HCT116 (cell line): Measurements from ENCODE around the gene THRAP3. TPM values are rescaled to one million over a fixed set of nuclear protein-coding genes. Genes with fewer than 3 reads are reported as not detected.

Experiments used
- ATAC-seq: fragments of 200-7000 bp; cut with Tn5 transposase; 2 replicates; pipeline ENCODE4 v1.9.1; 2020; ENCODE audit warnings: mild to moderate bottlenecking, moderate library complexity
- BruUV-seq: library from RNA; stranded (reverse); fragments of 400-500 nt; replicated peaks from 2 replicates; lab custom pipeline; 2021; lab: Mats Ljungman, UMichigan
- CTCF ChIA-PET: fragments of 300-600 bp; sonication (Branson Sonifier 250); formaldehyde crosslinking; loops from one replicate; lab custom pipeline; 2021; ENCODE audit warnings: antibody characterized with exemption; lab: Charles Lee
- POLR2A ChIA-PET: fragments of 300-600, 350-600 bp; sonication (Branson Sonifier 250); formaldehyde crosslinking; loops from one replicate; lab custom pipeline; 2021; ENCODE audit warnings: antibody characterized with exemption; lab: Charles Lee
- RAD21 ChIA-PET, 2 experiments: fragments of 300-600 bp; sonication (Branson Sonifier 250); formaldehyde crosslinking; loops; one replicate each; lab custom pipeline; 2023; ENCODE audit warnings: low total read pairs in 2 of 2; ENCODE audit not compliant: uncharacterized antibody in 2 of 2, unreplicated experiment in 2 of 2, low non-redundant PET in 1 of 2; lab: Charles Lee
- DNase-seq: peaks from one replicate; pipeline ENCODE4 v3.0.0-alpha.2; 2010; ENCODE audit warnings: low read depth, low spot score
- H2AFZ ChIP-seq: fragments of 200-600 bp; shearing (Covaris generic), sonication (generic); 2 replicates; pipeline ENCODE4 v1.6.1; 2017; ENCODE audit warnings: low read depth, mixed run types, mixed read lengths, antibody characterized with exemption, low read length; ENCODE audit not compliant: poor library complexity, severe bottlenecking
- H3K27ac ChIP-seq: 2 replicates; pipeline ENCODE4 v1.5.1; 2012; ENCODE audit warnings: low read depth, low read length
- H3K27me3 ChIP-seq: fragments of 200-600 bp; sonication (generic); 2 replicates; pipeline ENCODE4 v1.6.1; 2016; ENCODE audit warnings: mixed run types, low read length, mixed read lengths; ENCODE audit not compliant: insufficient read depth
- H3K36me3 ChIP-seq, 2 experiments: fragments of 200-500 bp in 1 of 2; fragments of 200-600 bp in 1 of 2; sonication (Bioruptor generic) in 1 of 2; sonication (generic) in 1 of 2; 2 replicates each; pipeline versions ENCODE4 v1.5.1 to v1.6.1; 2014 to 2016; ENCODE audit warnings: low read length in 2 of 2, inconsistent platforms in 1 of 2, mixed read lengths in 1 of 2, mixed run types in 1 of 2; ENCODE audit not compliant: insufficient read depth in 2 of 2, control insufficient read depth in 1 of 2
- H3K4me1 ChIP-seq, 2 experiments: fragments of 200-600 bp in 1 of 2; sonication (generic) in 1 of 2; 2 replicates each; pipeline versions ENCODE4 v1.5.1 to v1.6.1; 2012 to 2017; ENCODE audit warnings: low read length in 2 of 2, inconsistent platforms in 1 of 2, mild to moderate bottlenecking in 1 of 2, mixed read lengths in 1 of 2, mixed run types in 1 of 2, moderate library complexity in 1 of 2; ENCODE audit not compliant: insufficient read depth in 2 of 2, control insufficient read depth in 1 of 2
- H3K4me2 ChIP-seq: fragments of 200-600 bp; sonication (generic); 2 replicates; pipeline ENCODE4 v1.6.1; 2017; ENCODE audit warnings: mixed run types, low read length, mixed read lengths
- H3K4me3 ChIP-seq, 2 experiments: fragments of 200-600 bp in 1 of 2; sonication (generic) in 1 of 2; replicated peaks in 1 of 2; 2 replicates each; pipeline ENCODE4 v1.5.1; 2011 to 2016; ENCODE audit warnings: low read length in 2 of 2, control low read depth in 1 of 2, low read depth in 1 of 2, mild to moderate bottlenecking in 1 of 2, mixed read lengths in 1 of 2, mixed run types in 1 of 2
- H3K79me2 ChIP-seq: fragments of 200-600 bp; sonication (generic); 2 replicates; pipeline ENCODE4 v1.6.1; 2017; ENCODE audit warnings: mild to moderate bottlenecking, mixed run types, low read length, moderate library complexity, mixed read lengths; ENCODE audit not compliant: insufficient read depth
- H3K9ac ChIP-seq: fragments of 200-600 bp; sonication (generic); 2 replicates; pipeline ENCODE4 v1.6.1; 2016; ENCODE audit warnings: low read length, mixed read lengths
- H3K9me2 ChIP-seq: fragments of 200-600 bp; sonication (generic), shearing (Covaris generic); 2 replicates; pipeline ENCODE4 v1.6.1; 2017; ENCODE audit warnings: mixed run types, mild to moderate bottlenecking, moderate library complexity; ENCODE audit not compliant: insufficient read depth
- H3K9me3 ChIP-seq, 2 experiments: fragments of 200-500 bp in 1 of 2; fragments of 200-600 bp in 1 of 2; sonication (Bioruptor generic) in 1 of 2; sonication (generic) in 1 of 2; 2 replicates each; pipeline ENCODE4 v1.6.1; 2014 to 2017; ENCODE audit warnings: low read length in 2 of 2, mixed read lengths in 2 of 2, inconsistent platforms in 1 of 2, low read depth in 1 of 2, mild to moderate bottlenecking in 1 of 2, mixed run types in 1 of 2, moderate library complexity in 1 of 2; ENCODE audit not compliant: control insufficient read depth in 1 of 2, insufficient read depth in 1 of 2
- H4K20me1 ChIP-seq: fragments of 200-600 bp; sonication (generic), shearing (Covaris generic); 2 replicates; pipeline ENCODE4 v1.6.1; 2017; ENCODE audit warnings: mixed run types, mild to moderate bottlenecking, moderate library complexity; ENCODE audit not compliant: insufficient read depth
- CEBPB ChIP-seq: IDR thresholded peaks from 2 replicates; pipeline ENCODE4 v1.6.1; 2012; ENCODE audit warnings: low read depth
- EGR1 ChIP-seq: IDR thresholded peaks from 2 replicates; pipeline ENCODE4 v1.6.1; 2012; ENCODE audit warnings: low read depth
- ELF1 ChIP-seq: IDR thresholded peaks from 2 replicates; pipeline ENCODE4 v1.6.1; 2012; ENCODE audit warnings: low read depth, borderline replicate concordance
- EZH2 ChIP-seq: fragments of 200-600 bp; sonication (generic); IDR thresholded peaks from 2 replicates; pipeline ENCODE4 v1.6.1; 2017; ENCODE audit warnings: antibody characterized with exemption, mixed run types
- EZH2phosphoT487 ChIP-seq: fragments of 200-600 bp; IDR thresholded peaks from 2 replicates; pipeline ENCODE4 v1.6.1; 2018; ENCODE audit warnings: antibody characterized with exemption, borderline replicate concordance
- FOSL1 ChIP-seq: IDR thresholded peaks from 2 replicates; pipeline ENCODE4 v1.6.1; 2012; ENCODE audit warnings: low read depth
- JUND ChIP-seq: IDR thresholded peaks from 2 replicates; pipeline ENCODE4 v1.6.1; 2012
- POLR2AphosphoS5 ChIP-seq: IDR thresholded peaks from 2 replicates; pipeline ENCODE4 v1.6.1; 2011; ENCODE audit warnings: mild to moderate bottlenecking, low read depth, low read length, moderate library complexity
- RAD21 ChIP-seq: IDR thresholded peaks from 2 replicates; pipeline ENCODE4 v1.6.1; 2012; ENCODE audit warnings: low read depth, mild to moderate bottlenecking
- SIN3A ChIP-seq: IDR thresholded peaks from 2 replicates; pipeline ENCODE4 v1.6.1; 2012; ENCODE audit warnings: low read depth
- SP1 ChIP-seq: IDR thresholded peaks from 2 replicates; pipeline ENCODE4 v1.6.1; 2012; ENCODE audit warnings: low read depth
- SRF ChIP-seq: IDR thresholded peaks from 2 replicates; pipeline ENCODE4 v1.6.1; 2012; ENCODE audit warnings: low read depth
- YY1 ChIP-seq: IDR thresholded peaks from 2 replicates; pipeline ENCODE4 v1.6.1; 2011; ENCODE audit warnings: low read length, low read depth, moderate library complexity, mild to moderate bottlenecking; ENCODE audit not compliant: insufficient replicate concordance; ENCODE audit errors: extremely low read depth
- ZFX ChIP-seq: fragments of 450-650 bp; IDR thresholded peaks from 2 replicates; pipeline ENCODE4 v1.6.1; 2017
- ZNF274 ChIP-seq: fragments of 200-500 bp; sonication (Bioruptor generic); IDR thresholded peaks from 2 replicates; pipeline ENCODE4 v1.6.1; 2014; ENCODE audit warnings: mild to moderate bottlenecking, low read depth, low read length, inconsistent platforms
- intact Hi-C: fragments of 100-400 bp; cut with micrococcal nuclease; formaldehyde crosslinking; loops from 2 replicates; pipeline ENCODE4 v1.10.0; 2022
- total RNA-seq: library from RNA; stranded (reverse); gene quantifications from one replicate; pipeline ENCODE4 v1.2.1, GENCODE V29; 2021; ENCODE audit not compliant: unreplicated experiment
- TF ChIP-seq, protein P1 (sequence below): IDR thresholded peaks from 2 replicates; pipeline ENCODE4 v1.6.1; 2012; ENCODE audit warnings: low read depth
- TF ChIP-seq, protein P2 (sequence below): IDR thresholded peaks from 2 replicates; pipeline ENCODE4 v1.6.1; 2011; ENCODE audit warnings: mild to moderate bottlenecking, low read length, moderate library complexity; ENCODE audit not compliant: insufficient replicate concordance; ENCODE audit errors: extremely low read depth
- TF ChIP-seq, protein P3 (sequence below): IDR thresholded peaks from 2 replicates; pipeline ENCODE4 v1.6.1; 2012

The THRAP3 gene
- total RNA-seq, 1 experiment from 2014 or later = 144 TPM

DNA sequence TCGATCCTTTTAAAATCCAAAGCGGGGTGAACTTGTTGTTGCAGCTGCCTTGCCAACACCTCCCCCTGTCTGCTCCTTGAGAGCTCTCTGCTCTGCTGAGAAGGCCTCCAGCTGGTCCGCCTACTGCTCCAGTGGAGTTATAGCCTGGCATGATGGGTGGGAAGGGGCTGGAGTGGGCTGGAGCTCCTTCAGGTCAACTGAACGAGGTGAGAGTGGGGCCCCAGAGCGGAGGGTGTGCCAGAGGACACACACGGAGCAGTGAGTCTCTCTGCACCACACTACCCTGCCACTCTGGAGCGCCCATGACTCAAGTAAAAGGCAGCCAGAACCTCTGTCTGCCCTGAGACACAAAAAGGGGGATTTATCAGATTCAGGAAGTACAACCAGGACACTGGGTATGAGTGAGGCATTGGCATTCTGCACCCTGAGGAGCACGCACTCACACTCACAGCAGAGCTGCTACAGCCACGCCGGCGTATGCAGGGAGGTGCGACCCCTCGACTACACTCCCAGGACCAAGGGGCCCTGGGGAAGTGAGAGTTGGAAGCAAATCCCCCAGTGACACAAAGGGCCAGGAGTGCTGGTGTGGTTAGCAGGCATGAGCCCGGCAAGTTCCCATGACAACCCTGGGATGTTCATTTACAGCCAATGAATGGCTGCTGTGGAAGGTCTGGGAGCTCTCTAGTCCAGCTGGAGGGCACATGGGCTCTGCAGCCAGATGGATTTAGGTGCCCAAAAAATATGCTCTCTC is 127.2 kb downstream of the THRAP3 start:
- intact Hi-C loops = no loop called here
- RAD21 ChIA-PET = interaction anchor here in 1 of 2 experiments (1.2 kb wide), 1 partner anchor 17 kb away, joined by 4 read pairs; no protein-coding TSS in a partner anchor
- peak overlapping the region; percentile 63 for H3K9ac ChIP-seq
- TF ChIP-seq, protein P1, sequence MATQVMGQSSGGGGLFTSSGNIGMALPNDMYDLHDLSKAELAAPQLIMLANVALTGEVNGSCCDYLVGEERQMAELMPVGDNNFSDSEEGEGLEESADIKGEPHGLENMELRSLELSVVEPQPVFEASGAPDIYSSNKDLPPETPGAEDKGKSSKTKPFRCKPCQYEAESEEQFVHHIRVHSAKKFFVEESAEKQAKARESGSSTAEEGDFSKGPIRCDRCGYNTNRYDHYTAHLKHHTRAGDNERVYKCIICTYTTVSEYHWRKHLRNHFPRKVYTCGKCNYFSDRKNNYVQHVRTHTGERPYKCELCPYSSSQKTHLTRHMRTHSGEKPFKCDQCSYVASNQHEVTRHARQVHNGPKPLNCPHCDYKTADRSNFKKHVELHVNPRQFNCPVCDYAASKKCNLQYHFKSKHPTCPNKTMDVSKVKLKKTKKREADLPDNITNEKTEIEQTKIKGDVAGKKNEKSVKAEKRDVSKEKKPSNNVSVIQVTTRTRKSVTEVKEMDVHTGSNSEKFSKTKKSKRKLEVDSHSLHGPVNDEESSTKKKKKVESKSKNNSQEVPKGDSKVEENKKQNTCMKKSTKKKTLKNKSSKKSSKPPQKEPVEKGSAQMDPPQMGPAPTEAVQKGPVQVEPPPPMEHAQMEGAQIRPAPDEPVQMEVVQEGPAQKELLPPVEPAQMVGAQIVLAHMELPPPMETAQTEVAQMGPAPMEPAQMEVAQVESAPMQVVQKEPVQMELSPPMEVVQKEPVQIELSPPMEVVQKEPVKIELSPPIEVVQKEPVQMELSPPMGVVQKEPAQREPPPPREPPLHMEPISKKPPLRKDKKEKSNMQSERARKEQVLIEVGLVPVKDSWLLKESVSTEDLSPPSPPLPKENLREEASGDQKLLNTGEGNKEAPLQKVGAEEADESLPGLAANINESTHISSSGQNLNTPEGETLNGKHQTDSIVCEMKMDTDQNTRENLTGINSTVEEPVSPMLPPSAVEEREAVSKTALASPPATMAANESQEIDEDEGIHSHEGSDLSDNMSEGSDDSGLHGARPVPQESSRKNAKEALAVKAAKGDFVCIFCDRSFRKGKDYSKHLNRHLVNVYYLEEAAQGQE = no peak
- TF ChIP-seq CEBPB (no peak), POLR2AphosphoS5 (no peak), ZFX (no peak), SP1 (peak; percentile 58), ZNF274 (no peak), JUND (0 out of 2 replicates have a peak, but pooled peaks have one; percentile 31), EZH2phosphoT487 (no peak), YY1 (no peak), EGR1 (no peak), SIN3A (no peak), FOSL1 (peak; percentile 33; the same call in 1 of the 2 replicates), SRF (no peak), RAD21 (no peak), EZH2 (no peak), ELF1 (no peak; the same call in 1 of the 2 replicates)
- TF ChIP-seq, protein P2, sequence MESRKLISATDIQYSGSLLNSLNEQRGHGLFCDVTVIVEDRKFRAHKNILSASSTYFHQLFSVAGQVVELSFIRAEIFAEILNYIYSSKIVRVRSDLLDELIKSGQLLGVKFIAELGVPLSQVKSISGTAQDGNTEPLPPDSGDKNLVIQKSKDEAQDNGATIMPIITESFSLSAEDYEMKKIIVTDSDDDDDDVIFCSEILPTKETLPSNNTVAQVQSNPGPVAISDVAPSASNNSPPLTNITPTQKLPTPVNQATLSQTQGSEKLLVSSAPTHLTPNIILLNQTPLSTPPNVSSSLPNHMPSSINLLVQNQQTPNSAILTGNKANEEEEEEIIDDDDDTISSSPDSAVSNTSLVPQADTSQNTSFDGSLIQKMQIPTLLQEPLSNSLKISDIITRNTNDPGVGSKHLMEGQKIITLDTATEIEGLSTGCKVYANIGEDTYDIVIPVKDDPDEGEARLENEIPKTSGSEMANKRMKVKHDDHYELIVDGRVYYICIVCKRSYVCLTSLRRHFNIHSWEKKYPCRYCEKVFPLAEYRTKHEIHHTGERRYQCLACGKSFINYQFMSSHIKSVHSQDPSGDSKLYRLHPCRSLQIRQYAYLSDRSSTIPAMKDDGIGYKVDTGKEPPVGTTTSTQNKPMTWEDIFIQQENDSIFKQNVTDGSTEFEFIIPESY = no peak
- TF ChIP-seq, protein P3, sequence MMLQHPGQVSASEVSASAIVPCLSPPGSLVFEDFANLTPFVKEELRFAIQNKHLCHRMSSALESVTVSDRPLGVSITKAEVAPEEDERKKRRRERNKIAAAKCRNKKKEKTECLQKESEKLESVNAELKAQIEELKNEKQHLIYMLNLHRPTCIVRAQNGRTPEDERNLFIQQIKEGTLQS = no peak
- TF ChIP-seq, all 23 proteins: peak for 3
- peak overlapping the region; percentile 78 for H3K4me2 ChIP-seq
- no peaks in the 10 kb centered on the region for H3K27me3 ChIP-seq
- ChIA-PET POLR2A (no interaction called here), CTCF (interaction anchor here (0.8 kb wide), 1 partner anchor 9 kb away, joined by 4 read pairs; no protein-coding TSS in a partner anchor)
- H4K20me1 ChIP-seq = no peaks in the 10 kb centered on the region
- H3K79me2 ChIP-seq = no peaks in the 10 kb centered on the region
- H2AFZ ChIP-seq = no peak overlapping the region
- no TSS peak for BruUV-seq
- ATAC-seq (peak; percentile 75), DNase-seq (peak; percentile 32)
- H3K9me2 ChIP-seq = no peaks in the 10 kb centered on the region
- peaks cover 18 to 28% of the 10 kb centered on the region in 2 experiments; a peak in 3 of 4 replicates for H3K36me3 ChIP-seq
- H3K9me3 ChIP-seq = no peaks in the 10 kb centered on the region
- H3K27ac ChIP-seq = peak overlapping the region; percentile 54
- peak overlapping the region; percentile 1 to 44; a peak in 2 of 4 replicates for H3K4me3 ChIP-seq
- peaks cover 6 to 50% of the 10 kb centered on the region in 2 experiments; a peak in 3 of 4 replicates for H3K4me1 ChIP-seq
